GM18508 (cell line): Measurements from ENCODE around the gene SERP1.
A peak's percentile ranks its signal among the peaks of the same experiment; 100 is the strongest.

Experiments
- ATAC-seq: cut with Tn5 transposase; IDR thresholded peaks from one replicate; pipeline ENCODE4 v1.9.1; 2021; ENCODE audit warnings: moderate number of reproducible peaks; ENCODE audit not compliant: insufficient read depth, unreplicated experiment

SERP1 gene

DNA sequence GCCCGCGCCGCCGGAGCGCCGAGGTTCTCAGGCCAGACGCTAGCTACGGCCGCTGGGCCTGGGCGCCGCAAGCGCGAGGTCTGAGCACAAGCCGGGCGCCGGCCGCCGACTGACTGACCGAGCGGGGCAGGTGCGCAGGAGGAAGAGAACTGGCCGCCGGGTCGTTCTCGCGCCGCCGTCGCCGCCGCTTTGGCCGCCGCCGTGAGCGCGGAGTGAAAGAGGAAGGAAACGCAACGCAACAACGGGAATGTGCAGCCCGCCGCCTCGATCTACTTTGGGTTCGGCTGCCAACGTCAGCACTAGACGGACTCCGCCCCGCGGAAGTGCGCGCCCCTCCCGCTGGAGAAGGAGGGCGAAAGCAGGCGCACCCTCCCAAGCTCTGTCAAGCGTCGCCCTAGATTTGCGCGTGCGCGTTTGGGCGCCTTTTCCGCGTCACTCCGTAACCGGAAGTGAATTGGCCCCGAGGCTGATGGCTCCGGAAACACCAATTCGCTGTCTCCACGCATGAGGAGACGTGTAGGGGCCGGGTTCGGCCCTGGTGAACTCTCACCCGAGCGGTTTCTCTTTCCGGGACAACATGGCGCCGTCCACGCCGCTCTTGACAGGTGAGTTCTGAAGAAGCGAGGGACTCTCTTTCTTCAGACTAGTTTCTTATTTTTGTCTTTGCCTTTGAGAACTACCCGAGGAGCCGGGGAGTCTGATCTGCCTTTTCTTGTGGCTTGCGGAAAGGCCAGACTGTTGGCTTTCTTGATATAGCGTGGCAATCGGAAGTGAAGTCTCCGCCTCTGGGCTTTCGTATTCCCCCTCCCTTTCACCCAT lies at the start of gene SERP1, which contains the start of gene EIF2A:
Gene SERP1 (minus strand): TSS at position 271 of the 819 bp plus-strand sequence. CDS start 361 bp downstream, outside the sequence.
Gene EIF2A (plus strand): TSS at position 562 of the 819 bp plus-strand sequence. CDS start 16 bp downstream, at position 578.
- peak; percentile 82 for ATAC-seq

DNA sequence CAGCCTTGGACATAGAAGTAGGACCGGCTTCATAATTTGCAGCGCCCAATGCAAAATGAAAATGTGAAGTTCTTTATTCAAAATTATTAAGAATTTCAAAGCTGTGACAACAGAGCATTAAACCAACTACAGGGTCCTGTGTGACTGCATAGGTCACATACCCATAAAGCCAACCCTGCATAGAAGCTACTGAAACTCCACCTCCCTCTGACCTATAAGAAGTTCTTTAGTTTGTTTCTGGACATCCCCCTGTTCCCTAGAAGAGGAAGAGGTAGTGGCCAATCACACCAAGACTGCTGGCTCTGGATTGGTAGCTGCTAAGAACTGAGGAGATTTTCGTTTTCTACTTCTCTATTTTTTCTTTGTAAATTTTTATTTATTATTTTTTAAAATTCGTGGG lies 47.9 kb upstream of the SERP1 start:
- ATAC-seq, result no peak

DNA sequence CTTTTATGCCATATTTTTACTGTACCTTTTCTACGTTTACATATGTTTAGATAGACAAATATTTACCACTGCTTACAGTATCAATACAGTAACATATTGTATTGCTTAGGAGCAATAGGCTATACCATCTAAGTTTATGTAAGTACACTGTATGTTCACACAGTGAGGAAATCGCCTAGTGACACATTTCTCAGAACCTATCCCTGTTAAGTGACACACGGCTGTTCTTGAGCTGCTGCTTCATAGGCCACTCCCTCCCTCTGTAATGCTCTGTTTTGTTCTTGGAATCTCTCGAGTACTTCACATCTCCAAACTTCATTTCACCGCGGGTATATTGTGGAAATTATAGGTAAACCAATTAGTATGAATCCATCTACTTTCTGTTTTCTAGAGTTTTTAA lies 43.5 kb upstream of the SERP1 start:
- ATAC-seq, result no peak

DNA sequence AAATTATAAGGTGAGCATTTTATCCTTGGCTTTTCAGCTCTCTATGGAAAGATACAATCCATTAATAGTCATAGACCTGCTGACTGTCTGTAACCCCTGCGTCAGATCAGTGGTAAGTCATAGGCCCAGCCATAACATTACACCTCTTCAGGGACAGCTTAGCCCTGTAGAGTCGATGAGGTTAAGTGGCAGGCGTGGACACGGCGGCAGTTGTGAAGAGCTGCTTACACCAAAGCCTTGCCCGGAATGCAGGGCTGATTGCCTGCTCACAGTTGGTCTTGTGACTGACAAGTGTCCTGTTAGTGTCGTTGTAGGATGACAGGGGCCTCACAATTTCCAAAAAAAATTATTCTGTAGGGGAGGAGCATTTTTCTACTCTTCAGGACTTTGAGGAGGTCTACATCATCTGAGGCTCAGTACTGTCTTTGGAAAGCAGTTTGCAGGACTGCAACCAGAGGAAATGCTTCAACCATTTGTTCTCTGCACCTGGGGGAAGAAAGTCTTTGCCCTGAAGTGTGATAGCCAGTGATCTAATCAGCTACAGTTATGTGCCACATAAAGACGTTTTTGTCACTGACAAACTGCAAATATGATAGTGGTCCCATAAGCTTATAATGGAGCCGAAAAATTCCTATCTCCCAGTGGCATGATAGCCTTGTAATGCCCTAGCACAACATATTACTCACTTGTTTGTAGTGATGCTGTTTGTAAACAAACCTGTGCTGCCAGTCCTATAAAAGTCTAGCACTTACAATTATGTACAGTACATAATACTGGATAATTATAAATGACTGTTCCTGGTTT lies 41.9 kb upstream of the SERP1 start:
- no peak for ATAC-seq

DNA sequence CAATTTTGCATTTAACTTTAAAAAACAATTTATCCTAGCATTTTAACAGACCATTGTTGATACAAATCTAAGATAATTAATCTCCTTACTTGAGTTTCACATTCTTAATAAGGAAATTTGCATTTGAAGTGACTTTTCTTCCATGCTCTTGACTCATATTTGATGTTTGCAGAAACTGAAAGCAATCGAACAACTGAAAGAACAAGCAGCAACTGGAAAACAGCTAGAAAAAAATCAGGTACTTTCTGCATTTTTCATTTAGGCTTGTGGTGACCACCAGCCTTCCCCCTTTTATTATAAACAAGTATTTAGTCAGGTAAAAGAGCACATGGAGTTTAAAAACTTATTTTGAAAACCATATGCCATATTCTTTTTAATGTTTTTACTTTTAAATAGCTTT lies 36.7 kb upstream of the SERP1 start:
- peak; percentile 42 for ATAC-seq

DNA sequence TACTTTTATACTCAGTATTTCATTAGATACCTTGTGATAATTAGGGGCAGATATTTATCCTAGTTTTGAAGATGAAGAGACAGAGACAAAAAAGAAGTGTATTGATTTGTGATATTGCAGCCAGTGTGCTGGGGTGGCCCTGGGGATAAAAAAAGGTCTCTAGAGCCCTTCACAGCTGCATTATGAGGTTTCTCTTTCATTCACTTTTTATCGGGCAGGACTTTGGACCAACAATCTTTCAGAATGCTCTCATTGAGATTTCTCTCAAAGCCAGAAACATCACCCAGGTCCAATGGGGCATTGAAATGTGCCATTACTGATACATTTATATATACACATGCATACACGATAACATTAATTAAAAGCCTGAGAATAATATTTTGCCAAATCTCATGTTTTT lies 36.3 kb upstream of the SERP1 start:
- no peak for ATAC-seq

DNA sequence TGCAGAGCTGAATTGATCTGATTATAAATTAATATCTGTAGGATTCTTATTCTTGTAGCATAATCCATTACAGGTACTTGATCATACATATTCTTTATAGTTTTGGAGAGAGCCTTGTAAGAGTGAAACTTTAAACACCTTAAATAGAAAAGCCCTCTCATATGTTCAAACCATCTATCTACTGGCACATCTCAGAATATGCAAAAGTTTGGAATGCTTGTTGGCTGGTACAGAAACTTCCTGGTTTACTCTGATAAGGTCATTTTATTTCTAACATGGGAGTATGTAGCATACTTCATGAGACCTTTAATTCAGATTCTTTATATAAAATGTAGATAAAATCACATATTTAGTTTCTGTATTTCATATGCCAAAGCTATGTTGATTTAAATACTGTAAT lies 34.9 kb upstream of the SERP1 start:
- no peak for ATAC-seq

DNA sequence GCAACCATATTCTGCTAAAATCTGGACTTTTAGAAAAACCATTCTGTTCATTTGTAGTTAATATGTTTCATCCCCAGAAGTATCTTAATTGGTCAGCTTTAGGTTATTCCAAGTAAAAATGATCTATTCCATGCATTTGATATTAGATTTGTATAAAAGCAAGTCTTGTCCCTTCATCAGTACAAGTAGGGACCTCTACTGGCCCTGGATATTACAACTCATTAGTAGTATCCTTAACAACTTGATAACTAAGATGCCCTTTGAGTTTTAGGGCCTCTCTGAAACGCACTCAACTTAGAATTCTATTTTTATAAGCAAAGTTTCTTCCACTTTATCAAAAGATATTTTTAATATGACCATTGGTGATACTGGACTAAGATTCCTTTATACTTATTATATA lies 31.6 kb upstream of the SERP1 start:
- ATAC-seq, result no peak

GRCh38 chr3:150567328-150567727 lies 21.0 kb upstream of the SERP1 start:
- no peak for ATAC-seq

DNA sequence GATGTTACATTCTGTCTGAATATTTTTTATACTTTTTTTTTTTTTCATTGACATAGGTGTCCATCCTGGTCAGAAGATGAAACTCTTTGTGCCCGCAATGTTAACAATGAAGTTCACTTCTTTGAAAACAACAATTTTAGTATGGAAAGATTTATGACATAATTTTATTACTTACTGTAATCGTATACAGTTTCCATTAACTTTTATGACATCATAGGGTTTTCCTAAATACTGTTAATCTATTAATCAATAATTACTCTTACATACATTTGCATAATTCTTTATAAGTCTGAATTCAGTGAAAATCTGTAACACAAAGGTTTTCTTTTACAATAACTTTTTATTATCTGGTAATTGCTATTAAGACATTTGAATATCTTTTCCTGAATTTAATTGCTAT lies 17.9 kb upstream of the SERP1 start:
- ATAC-seq, result no peak

- ATAC-seq, result no peak
These were observed 11.4 kb upstream of the SERP1 start for GRCh38 chr3:150557725-150558124.

GRCh38 chr3:150556792-150557191 lies 10.5 kb upstream of the SERP1 start:
- ATAC-seq, result no peak

DNA sequence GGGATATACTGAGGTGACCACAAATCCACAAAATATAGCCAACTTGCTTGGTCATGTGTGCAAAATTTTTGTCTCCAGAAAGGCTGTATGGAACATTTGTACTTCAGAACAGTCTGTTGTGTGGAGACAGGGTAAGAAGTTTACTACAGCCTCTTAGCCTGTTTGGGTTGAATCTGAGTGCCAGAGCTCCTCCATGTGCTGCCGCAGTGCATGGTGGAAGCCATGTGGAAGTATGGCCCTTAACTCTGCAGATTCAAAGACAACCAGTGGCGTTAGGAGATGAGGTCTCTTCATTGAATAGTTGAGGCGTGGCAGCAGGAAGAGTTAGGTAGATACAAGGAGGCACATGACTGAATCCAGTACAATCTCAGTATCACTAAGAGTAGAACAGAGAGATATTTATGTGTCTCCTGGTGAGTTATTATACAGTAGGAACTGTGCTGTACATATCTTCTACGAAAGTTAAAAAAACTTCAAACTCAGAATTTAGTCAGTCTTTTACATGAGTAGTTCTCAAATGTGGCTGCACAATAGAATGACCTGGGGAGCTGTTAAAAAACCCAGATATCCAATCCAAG lies 9.7 kb upstream of the SERP1 start:
- no peak for ATAC-seq

DNA sequence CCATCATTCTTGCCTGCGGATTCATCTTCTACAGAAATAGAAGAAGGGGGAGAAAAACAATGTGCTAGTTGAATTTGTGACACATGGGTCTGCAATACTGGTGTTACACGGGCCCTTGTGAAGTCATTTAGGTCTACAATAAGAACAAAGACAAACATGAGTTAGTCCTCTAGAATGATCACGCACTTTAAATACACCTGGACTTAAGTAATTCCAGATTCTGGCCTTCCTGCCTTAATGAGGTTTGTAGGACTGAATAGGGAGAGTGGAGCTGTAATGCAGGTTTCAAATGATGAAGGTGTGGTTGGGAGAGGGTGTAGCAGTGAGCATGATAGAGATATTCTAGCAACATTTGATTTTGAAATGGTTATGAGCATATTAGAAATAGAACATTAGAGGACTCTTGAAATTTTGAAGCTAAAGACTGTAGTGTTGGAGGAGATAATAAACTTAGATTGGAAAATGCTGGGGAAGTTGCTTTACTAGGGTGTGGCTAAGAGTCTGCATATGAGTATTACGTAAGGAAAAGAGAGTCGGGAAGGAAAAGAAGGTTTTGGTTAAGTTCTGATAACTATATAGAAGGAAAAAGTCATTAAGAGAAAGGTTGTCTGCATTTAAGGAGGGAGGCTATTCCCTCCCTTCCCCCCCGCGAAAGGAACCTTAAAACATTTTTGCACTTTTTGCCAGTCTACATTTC lies 897 bp upstream of the SERP1 start:
- ATAC-seq, result no peak

DNA sequence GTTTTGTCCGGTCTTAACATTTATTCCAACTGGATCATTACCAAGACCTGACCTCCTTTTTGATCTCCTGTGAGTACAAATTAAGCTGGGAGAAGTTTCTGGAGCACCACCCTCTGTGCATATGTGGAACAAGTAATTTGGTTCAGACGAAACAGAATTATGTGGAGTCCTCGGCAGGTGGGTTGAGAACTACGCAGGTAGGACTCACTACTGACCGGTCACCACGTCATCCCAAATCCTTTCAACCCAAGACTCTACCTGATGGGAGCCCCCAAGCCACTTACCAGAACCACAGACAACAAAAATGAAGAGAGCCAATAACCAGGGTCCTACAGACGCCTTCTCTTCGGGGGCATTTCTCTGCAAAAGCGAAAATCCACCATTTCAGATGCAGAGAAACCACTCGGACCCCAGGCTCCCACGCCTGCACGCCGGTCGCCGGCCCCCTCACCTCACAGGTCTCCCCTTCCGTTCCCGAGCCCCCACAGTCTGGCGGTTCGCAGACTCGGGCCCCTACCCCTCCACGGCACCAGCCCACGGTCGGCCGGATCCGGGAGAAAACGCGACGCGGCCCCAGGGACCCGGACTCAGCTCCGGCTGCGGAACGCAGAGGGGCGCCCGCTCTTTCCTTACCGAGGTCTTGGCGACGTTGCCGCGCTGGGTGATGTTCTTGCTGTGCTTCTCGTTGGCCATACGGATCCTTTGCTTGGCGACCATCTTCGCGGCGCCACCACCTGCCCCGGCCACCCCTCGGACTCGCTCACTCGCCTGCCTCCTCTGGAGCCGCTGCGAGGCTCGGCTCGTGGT lies 674 bp downstream of the SERP1 start:
- ATAC-seq, result no peak

- ATAC-seq, result no peak
These were observed 1.6 kb downstream of the SERP1 start for GRCh38 chr3:150544726-150545125.

GRCh38 chr3:150544041-150544440 lies 2.3 kb downstream of the SERP1 start:
- no peak for ATAC-seq

DNA sequence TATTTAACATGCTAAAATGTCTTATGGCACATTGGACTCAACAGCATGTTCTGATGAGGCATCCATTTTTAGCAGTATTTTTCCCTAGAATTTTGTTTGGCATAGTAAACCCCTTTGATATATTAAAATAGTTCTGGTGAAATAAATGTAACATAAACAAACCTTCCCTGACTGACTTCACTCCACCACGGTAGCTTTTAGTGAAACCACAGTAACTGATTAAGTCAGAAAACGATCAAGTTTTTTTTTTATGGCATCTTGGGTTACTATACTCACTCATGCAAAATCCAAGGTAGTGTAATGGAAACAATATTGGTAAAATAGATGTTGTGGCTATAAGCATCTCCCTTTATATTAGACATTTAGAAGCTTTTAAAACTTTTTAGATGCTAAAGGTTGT lies 2.8 kb downstream of the SERP1 start:
- ATAC-seq, result no peak

DNA sequence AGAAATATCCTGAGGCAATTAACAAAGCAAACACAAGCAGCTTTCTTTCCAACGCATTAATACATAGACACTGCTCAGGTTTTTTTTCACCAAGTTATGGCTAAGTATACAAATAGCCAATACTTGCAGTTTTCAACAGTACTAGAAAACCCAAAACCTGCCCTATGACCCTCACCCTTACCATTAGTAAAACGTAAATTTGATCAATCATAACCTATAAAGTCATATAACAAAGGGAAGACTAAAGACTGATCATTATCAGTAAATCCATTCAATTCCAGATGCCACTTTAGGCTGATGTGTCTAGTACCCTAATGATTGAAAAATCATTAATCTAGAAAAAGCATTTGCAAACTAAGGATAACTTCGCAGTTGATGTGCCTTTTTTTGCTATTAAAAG lies 3.2 kb downstream of the SERP1 start:
- no peak for ATAC-seq

DNA sequence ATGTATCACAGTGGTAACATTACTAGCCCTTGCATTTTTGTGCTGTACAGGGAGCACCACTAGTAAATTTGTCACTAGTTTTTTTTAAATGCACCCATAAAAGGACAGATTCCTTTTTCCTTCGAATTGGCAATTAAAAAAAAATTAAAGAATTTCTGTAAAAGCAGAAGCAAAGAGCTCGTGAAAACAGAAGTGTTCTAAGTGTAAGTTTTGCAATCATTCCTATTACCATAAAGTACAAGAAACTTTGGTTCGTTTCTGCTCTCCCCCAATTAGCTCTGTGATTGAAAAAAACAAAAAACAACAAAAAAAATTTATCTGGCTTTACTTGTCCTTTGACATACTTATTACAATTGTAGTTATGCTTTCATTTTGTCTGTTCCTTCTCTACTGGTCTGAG lies 5.3 kb downstream of the SERP1 start:
- ATAC-seq, result no peak
